H9 (cell line): ENCODE measurements around the gene BNC1. TPM values are rescaled to one million over a fixed set of nuclear protein-coding genes. Genes with fewer than 3 reads are reported as not detected.

Experiments used
- DNase-seq: peaks from one replicate; pipeline ENCODE4 v3.0.0-alpha.2; 2017
- H2AFZ ChIP-seq: one replicate; pipeline ENCODE4 v1.6.1; 2013; ENCODE audit warnings: mild to moderate bottlenecking, low read length, control low read depth, moderate library complexity
- H2AK5ac ChIP-seq: 2 replicates; pipeline ENCODE4 v1.6.1; 2013; ENCODE audit warnings: low read length, control low read depth, mixed read lengths; ENCODE audit not compliant: insufficient read length
- H2BK120ac ChIP-seq: one replicate; pipeline ENCODE4 v1.6.1; 2013; ENCODE audit warnings: low read depth, mild to moderate bottlenecking, low read length, control low read depth, inconsistent platforms; ENCODE audit not compliant: poor library complexity, severe bottlenecking
- H2BK12ac ChIP-seq: 2 replicates; pipeline ENCODE4 v1.6.1; 2013; ENCODE audit warnings: low read length, control low read depth, mixed read lengths, low read depth; ENCODE audit not compliant: insufficient read length
- H2BK15ac ChIP-seq: 2 replicates; pipeline ENCODE4 v1.6.1; 2013; ENCODE audit warnings: low read depth, low read length, control low read depth
- H2BK20ac ChIP-seq: one replicate; pipeline ENCODE4 v1.6.1; 2013; ENCODE audit warnings: low read depth, mild to moderate bottlenecking, low read length, control low read depth, inconsistent platforms; ENCODE audit not compliant: poor library complexity, severe bottlenecking
- H2BK5ac ChIP-seq: 2 replicates; pipeline ENCODE4 v1.6.1; 2013; ENCODE audit warnings: low read length, control low read depth, mixed read lengths; ENCODE audit not compliant: insufficient read length
- H3K14ac ChIP-seq: 2 replicates; pipeline ENCODE4 v1.6.1; 2013; ENCODE audit warnings: low read length, control low read depth; ENCODE audit not compliant: insufficient read depth
- H3K18ac ChIP-seq: 2 replicates; pipeline ENCODE4 v1.6.1; 2013; ENCODE audit warnings: low read depth, mild to moderate bottlenecking, mixed read lengths, low read length, control low read depth; ENCODE audit not compliant: insufficient read length
- H3K23ac ChIP-seq: 2 replicates; pipeline ENCODE4 v1.6.1; 2013; ENCODE audit warnings: low read length, control low read depth, mixed read lengths, low read depth; ENCODE audit not compliant: insufficient read length
- H3K23me2 ChIP-seq: 2 replicates; pipeline ENCODE4 v1.6.1; 2013; ENCODE audit warnings: low read depth, mild to moderate bottlenecking, mixed read lengths, low read length, control low read depth; ENCODE audit not compliant: insufficient read length, poor library complexity, severe bottlenecking
- H3K27ac ChIP-seq: 2 replicates; pipeline ENCODE4 v1.5.1; 2013; ENCODE audit warnings: low read length, control low read depth, mixed read lengths, low read depth; ENCODE audit not compliant: insufficient read length
- H3K27me3 ChIP-seq: 2 replicates; pipeline ENCODE4 v1.6.1; 2013; ENCODE audit warnings: low read length, control low read depth, inconsistent platforms; ENCODE audit not compliant: insufficient read depth
- H3K4ac ChIP-seq: 2 replicates; pipeline ENCODE4 v1.6.1; 2013; ENCODE audit warnings: low read depth, mild to moderate bottlenecking, control low read depth, inconsistent platforms, low read length, moderate library complexity
- H3K4me1 ChIP-seq: 2 replicates; pipeline ENCODE4 v1.6.1; 2013; ENCODE audit warnings: low read length, control low read depth, inconsistent platforms; ENCODE audit not compliant: insufficient read depth
- H3K4me2 ChIP-seq: 2 replicates; pipeline ENCODE4 v1.6.1; 2013; ENCODE audit warnings: low read length, control low read depth, mixed read lengths; ENCODE audit not compliant: insufficient read length, insufficient read depth
- H3K56ac ChIP-seq: 2 replicates; pipeline ENCODE4 v1.6.1; 2013; ENCODE audit warnings: low read depth, mild to moderate bottlenecking, mixed read lengths, low read length, control low read depth; ENCODE audit not compliant: insufficient read length
- H3K79me1 ChIP-seq: 2 replicates; pipeline ENCODE4 v1.6.1; 2013; ENCODE audit warnings: low read depth, mild to moderate bottlenecking, moderate library complexity, low read length, control low read depth, inconsistent platforms; ENCODE audit not compliant: insufficient read depth, poor library complexity, severe bottlenecking
- H3K79me2 ChIP-seq: 2 replicates; pipeline ENCODE4 v1.6.1; 2013; ENCODE audit warnings: low read length, control low read depth, inconsistent platforms; ENCODE audit not compliant: insufficient read depth
- H3K9ac ChIP-seq: 2 replicates; pipeline ENCODE4 v1.6.1; 2013; ENCODE audit warnings: low read length, control low read depth, mixed read lengths; ENCODE audit not compliant: insufficient read length; ENCODE audit errors: extremely low read depth
- H3K9me3 ChIP-seq: one replicate; pipeline ENCODE4 v1.6.1; 2013; ENCODE audit warnings: low read depth, low read length, inconsistent platforms; ENCODE audit not compliant: control insufficient read depth
- H3T11ph ChIP-seq: one replicate; pipeline ENCODE4 v1.6.1; 2013; ENCODE audit warnings: mild to moderate bottlenecking, low read length, control low read depth, inconsistent platforms
- H4K20me1 ChIP-seq: one replicate; pipeline ENCODE4 v1.6.1; 2013; ENCODE audit not compliant: control insufficient read depth, insufficient read length, insufficient read depth
- H4K5ac ChIP-seq: 2 replicates; pipeline ENCODE4 v1.6.1; 2013; ENCODE audit warnings: low read depth, mild to moderate bottlenecking, mixed read lengths, low read length, control low read depth; ENCODE audit not compliant: insufficient read length
- H4K8ac ChIP-seq: replicated peaks from 2 replicates; pipeline ENCODE4 v1.6.1; 2013; ENCODE audit warnings: low read length, control low read depth, mixed read lengths, low read depth; ENCODE audit not compliant: insufficient read length
- H4K91ac ChIP-seq: 2 replicates; pipeline ENCODE4 v1.6.1; 2013; ENCODE audit warnings: low read depth, mild to moderate bottlenecking, moderate library complexity, mixed read lengths, low read length, control low read depth; ENCODE audit not compliant: insufficient read length
- H3K27ac Mint-ChIP-seq, 3 experiments: 2 replicates in 2 of 3; 3 replicates in 1 of 3; pipeline ENCODE4 v1.8.0; 2020 to 2021; ENCODE audit warnings: mixed read lengths in 3 of 3, mild to moderate bottlenecking in 1 of 3, moderate library complexity in 1 of 3
- H3K27me3 Mint-ChIP-seq: 2 replicates; pipeline ENCODE4 v1.8.0; 2021; ENCODE audit warnings: low read depth, mild to moderate bottlenecking, moderate library complexity, mixed read lengths
- H3K36me3 Mint-ChIP-seq, 3 experiments: 2 replicates in 2 of 3; 3 replicates in 1 of 3; pipeline ENCODE4 v1.8.0; 2020 to 2021; ENCODE audit warnings: low read depth in 3 of 3, mixed read lengths in 3 of 3; ENCODE audit not compliant: insufficient read depth in 1 of 3
- H3K4me1 Mint-ChIP-seq, 2 experiments: 2 replicates each; pipeline ENCODE4 v1.8.0; 2020; ENCODE audit warnings: mixed read lengths in 2 of 2
- H3K4me3 Mint-ChIP-seq, 2 experiments: 2 replicates in 1 of 2; 3 replicates in 1 of 2; pipeline ENCODE4 v1.8.0; 2020 to 2021; ENCODE audit warnings: mild to moderate bottlenecking in 2 of 2, mixed read lengths in 2 of 2, moderate library complexity in 1 of 2
- H3K9me3 Mint-ChIP-seq, 2 experiments: 2 replicates in 1 of 2; 3 replicates in 1 of 2; pipeline ENCODE4 v1.8.0; 2020; ENCODE audit warnings: mild to moderate bottlenecking in 2 of 2, mixed read lengths in 2 of 2, moderate library complexity in 1 of 2
- CTCF ChIP-seq: fragments of 200-600 bp; sonication (generic); conservative IDR thresholded peaks from 3 replicates; pipeline ENCODE4 v1.8.0; 2021; ENCODE audit warnings: antibody characterized with exemption, mild to moderate bottlenecking
- WGBS: extraction: QIAGEN DNeasy Blood & Tissue Kit; methylation state at CpG from one replicate; pipeline ENCODE4 v1.1.7; 2013; ENCODE audit warnings: missing lambda C conversion rate, low lambda C conversion rate, mixed read lengths; ENCODE audit not compliant: insufficient read length; ENCODE audit errors: extremely low coverage; 5-methylcytosine and 5-hydroxymethylcytosine counted together
- total RNA-seq: library from RNA; stranded (reverse); gene quantifications from 2 replicates; pipeline ENCODE4 v1.2.1, GENCODE V29; 2021

The BNC1 gene
- total RNA-seq, 1 experiment from 2014 or later = not detected

- no CpG with 5 or more reads among the region's 1 CpG for WGBS
- Histone ChIP-seq H2BK15ac (no peak overlapping the region), H4K8ac (no peak overlapping the region), H3K79me1 (no peaks in the 10 kb centered on the region), H3K4me1 (no peaks in the 10 kb centered on the region), H3K4me2 (no peak overlapping the region), H3K18ac (no peak overlapping the region), H3K14ac (no peak overlapping the region), H2BK5ac (no peak overlapping the region), H3K23ac (no peak overlapping the region), H3K27me3 (no peaks in the 10 kb centered on the region), H2BK20ac (no peak overlapping the region), H2AK5ac (no peak overlapping the region), H3K9me3 (no peaks in the 10 kb centered on the region), H3K79me2 (no peaks in the 10 kb centered on the region), H3K56ac (no peak overlapping the region), H4K5ac (no peak overlapping the region), H3K9ac (no peak overlapping the region), H3T11ph (no peak overlapping the region), H2BK120ac (no peak overlapping the region), H3K4ac (no peak overlapping the region), H4K20me1 (no peaks in the 10 kb centered on the region), H2BK12ac (no peak overlapping the region), H3K23me2 (no peaks in the 10 kb centered on the region), H4K91ac (no peak overlapping the region), H2AFZ (no peak overlapping the region), H3K27ac (no peak overlapping the region)
- DNase-seq = no peak
- Mint-ChIP-seq H3K36me3 (no peaks in the 10 kb centered on the region), H3K27me3 (peaks cover 3% of the 10 kb centered on the region), H3K9me3 (no peaks in the 10 kb centered on the region), H3K27ac (no peak overlapping the region), H3K4me3 (no peak overlapping the region), H3K4me1 (no peaks in the 10 kb centered on the region)
- TF ChIP-seq CTCF = no peak
These were observed 14.3 kb downstream of the BNC1 start for GRCh38 chr15:83270176-83270575.
